Adipocyte (in vitro differentiated cells): Measurements from ENCODE around the gene NETO2.
"Not testable (repeated sequence)": the region's sequence is repeated elsewhere in the genome, so short reads cannot be mapped to it uniquely, and the experiment has no call there.

Source experiments
- DNase-seq: peaks from one replicate; pipeline ENCODE4 v3.0.0-alpha.2; 2015; ENCODE audit warnings: low read depth
- H3K27me3 ChIP-seq: replicated peaks from 2 replicates; pipeline ENCODE4 v1.7.0; 2013; ENCODE audit warnings: mild to moderate bottlenecking, low read length, moderate library complexity; ENCODE audit not compliant: control insufficient read depth, insufficient read depth
- H3K36me3 ChIP-seq: 2 replicates; pipeline ENCODE4 v1.7.0; 2013; ENCODE audit warnings: low read length, mild to moderate bottlenecking, moderate library complexity; ENCODE audit not compliant: control insufficient read depth, insufficient read depth, severe bottlenecking
- H3K4me1 ChIP-seq: 2 replicates; pipeline ENCODE4 v1.7.0; 2013; ENCODE audit warnings: mild to moderate bottlenecking, low read length, moderate library complexity; ENCODE audit not compliant: control insufficient read depth, insufficient read depth
- H3K4me3 ChIP-seq: 2 replicates; pipeline ENCODE4 v1.7.0; 2013; ENCODE audit warnings: mild to moderate bottlenecking, low read length, moderate library complexity
- H3K9ac ChIP-seq: 2 replicates; pipeline ENCODE4 v1.7.0; 2013; ENCODE audit warnings: mild to moderate bottlenecking, low read length, moderate library complexity
- H3K9me3 ChIP-seq: 2 replicates; pipeline ENCODE4 v1.7.0; 2013; ENCODE audit warnings: mild to moderate bottlenecking, low read length, moderate library complexity; ENCODE audit not compliant: control insufficient read depth

NETO2 gene

DNA sequence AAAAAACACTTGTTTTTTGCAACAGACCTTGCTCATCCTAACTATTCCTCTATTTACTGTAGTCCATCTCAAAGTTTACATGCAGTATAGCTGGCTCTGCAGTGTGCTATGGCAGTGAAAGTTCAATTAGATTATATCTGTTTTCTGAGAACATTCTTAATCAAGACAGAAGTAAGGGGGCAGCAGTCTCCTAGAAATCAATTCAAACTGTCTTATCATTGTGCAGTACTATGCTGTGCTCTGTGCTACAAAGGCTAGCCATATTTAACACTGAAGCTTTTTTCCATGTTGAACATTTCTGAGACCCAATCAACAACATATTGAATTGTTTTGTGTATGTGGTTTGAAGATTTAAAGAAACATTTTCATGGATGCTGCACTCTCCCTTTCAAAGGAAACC lies 11.4 kb downstream of the NETO2 start:
- no peak overlapping the region for H3K4me3 ChIP-seq
- no peak overlapping the region for H3K9ac ChIP-seq
- H3K9me3 ChIP-seq = no peaks in the 10 kb centered on the region
- H3K4me1 ChIP-seq = no peaks in the 10 kb centered on the region
- no peaks in the 10 kb centered on the region for H3K27me3 ChIP-seq
- H3K36me3 ChIP-seq = no peaks in the 10 kb centered on the region
- DNase-seq = no peak

DNA sequence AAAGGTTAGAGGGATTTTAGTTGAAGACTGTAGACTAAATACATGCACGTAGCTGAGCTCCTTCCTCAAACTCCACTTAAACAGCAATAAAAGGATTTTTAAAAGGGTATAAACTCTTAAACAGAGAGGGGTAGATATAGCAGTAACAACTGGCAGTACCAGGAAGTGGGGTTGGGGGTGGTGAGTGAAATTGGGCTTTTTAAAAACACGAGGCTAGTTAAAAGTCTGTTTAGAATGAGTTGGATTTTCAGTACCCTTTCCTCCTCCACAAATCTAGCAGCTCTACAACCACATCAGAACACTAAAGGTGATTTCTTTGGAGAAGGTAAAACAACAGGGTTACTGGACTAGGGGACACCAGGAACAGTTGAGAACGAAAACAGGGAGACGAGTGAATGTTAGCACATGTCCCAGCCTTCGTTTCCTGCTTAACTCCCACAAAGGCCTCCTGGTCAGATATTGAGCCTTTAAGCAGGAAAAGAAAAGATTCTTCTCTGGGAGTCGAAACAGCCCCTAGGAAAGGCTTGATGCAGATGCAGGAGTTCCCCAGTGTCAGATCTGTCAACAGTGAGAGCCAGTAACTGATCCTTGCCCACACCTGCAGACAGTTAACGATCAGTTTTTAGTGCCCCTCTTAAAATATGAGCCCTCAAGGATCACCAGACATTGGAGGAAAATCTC lies 13.8 kb downstream of the NETO2 start:
- no peak for DNase-seq
- Histone ChIP-seq H3K4me1 (no peaks in the 10 kb centered on the region), H3K4me3 (no peak overlapping the region), H3K9me3 (no peaks in the 10 kb centered on the region), H3K9ac (no peak overlapping the region), H3K36me3 (no peaks in the 10 kb centered on the region), H3K27me3 (no peaks in the 10 kb centered on the region)

DNA sequence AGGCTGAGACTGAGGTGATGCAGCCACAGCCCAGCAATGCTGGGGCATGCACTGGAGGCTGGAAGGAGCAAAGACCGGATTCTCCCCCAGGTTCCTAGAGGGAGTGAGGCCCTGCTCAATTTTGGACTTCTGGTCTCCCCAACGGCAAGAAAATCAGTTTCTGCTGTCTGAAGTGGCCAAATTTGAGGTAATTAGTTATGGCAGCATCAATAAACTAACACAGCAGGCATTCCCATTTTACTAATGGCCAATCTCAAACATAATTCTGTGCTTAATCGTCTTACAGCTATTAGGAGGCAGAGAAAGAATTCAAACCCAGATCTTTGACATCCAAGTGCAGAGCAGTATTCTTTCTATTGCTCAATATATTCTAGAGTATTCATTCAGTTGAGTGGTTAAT lies 16.2 kb downstream of the NETO2 start:
- no peak for DNase-seq
- no peaks in the 10 kb centered on the region for H3K27me3 ChIP-seq
- H3K4me1 ChIP-seq = no peaks in the 10 kb centered on the region
- H3K4me3 ChIP-seq = no peak overlapping the region
- no peak overlapping the region for H3K9ac ChIP-seq
- no peaks in the 10 kb centered on the region for H3K9me3 ChIP-seq
- no peaks in the 10 kb centered on the region for H3K36me3 ChIP-seq

DNA sequence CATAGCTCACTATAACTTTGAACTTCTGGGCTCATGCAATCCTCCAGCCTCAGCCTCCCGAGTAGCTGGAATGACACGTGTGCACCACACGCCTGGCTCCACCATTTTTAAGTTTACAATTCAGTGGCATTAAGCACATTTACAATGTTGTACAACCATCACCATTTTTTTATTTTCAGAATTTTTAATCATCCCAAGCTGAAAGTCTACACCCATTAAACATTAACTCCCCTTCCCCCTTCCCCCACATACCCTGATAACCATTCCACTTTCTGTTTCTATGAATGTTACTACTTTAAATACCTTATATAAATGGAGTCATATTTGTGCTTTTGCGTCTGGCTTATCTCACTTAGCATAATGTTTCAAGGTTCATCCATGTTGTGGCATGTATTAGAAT lies 18.0 kb downstream of the NETO2 start:
- no peaks in the 10 kb centered on the region for H3K27me3 ChIP-seq
- DNase-seq = no peak
- H3K9me3 ChIP-seq = no peaks in the 10 kb centered on the region
- no peak overlapping the region for H3K9ac ChIP-seq
- no peaks in the 10 kb centered on the region for H3K4me1 ChIP-seq
- H3K4me3 ChIP-seq = no peak overlapping the region
- H3K36me3 ChIP-seq = no peaks in the 10 kb centered on the region

DNA sequence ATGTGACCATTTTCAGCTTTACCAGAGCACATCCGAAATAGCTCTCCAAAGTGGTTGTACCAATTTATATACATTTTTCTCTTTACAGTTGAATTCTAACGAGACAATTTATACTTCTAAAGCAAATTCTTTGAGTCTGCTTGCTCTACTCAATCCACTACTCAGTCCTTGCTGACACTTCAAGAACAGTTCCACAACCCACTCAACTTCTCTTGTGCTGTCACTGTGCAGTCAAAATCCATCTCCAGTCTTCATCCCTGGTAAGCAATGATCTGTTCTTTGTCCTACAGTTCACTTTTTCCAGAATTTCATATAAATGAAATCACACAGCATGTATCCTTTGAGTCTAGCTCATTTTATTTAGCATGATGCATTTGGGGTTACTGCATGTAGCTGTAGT lies 30.6 kb downstream of the NETO2 start:
- DNase-seq = no peak
- Histone ChIP-seq H3K4me3 (no peak overlapping the region), H3K9ac (no peak overlapping the region), H3K27me3 (no peaks in the 10 kb centered on the region), H3K4me1 (no peaks in the 10 kb centered on the region), H3K36me3 (no peaks in the 10 kb centered on the region), H3K9me3 (no peaks in the 10 kb centered on the region)

DNA sequence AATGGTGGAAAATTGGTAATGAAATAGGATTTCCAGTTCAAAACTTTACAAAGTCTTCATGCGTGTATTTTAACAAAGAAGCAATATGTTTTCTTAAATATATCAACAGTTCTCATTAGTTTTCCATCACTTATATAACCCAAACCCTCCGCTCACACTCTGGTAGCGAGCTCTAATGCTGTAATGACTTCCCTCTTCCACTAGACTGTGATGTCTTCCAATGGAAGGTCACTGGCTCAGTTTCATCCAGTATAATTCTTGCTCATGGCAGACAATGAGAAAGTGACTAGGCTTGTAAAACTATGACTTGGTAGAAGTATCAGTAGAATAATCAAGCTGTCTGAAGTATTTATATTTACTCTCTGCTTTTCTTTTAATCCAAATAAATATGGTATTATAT lies 32.8 kb downstream of the NETO2 start:
- H3K36me3 ChIP-seq = no peaks in the 10 kb centered on the region
- DNase-seq = no peak

DNA sequence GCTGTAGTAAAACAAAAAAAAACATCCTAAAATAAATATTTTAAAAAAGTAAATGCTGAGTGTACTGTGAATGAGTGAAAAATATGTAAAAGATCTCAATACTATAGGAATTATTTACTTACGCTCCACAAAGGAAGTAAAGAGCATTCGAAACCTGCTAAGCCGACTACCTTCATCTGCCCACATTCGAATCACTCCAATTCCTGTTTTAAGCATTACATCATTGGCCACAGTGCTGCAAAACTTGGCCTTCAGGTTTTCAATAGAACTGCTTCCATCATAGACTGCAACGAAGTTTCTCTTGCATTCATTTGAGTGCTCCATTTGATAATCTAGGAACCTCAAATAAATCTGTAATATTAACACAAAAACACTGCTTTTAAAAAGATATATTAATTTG lies 34.4 kb downstream of the NETO2 start:
- Histone ChIP-seq H3K4me3 (no peak overlapping the region), H3K9me3 (no peaks in the 10 kb centered on the region), H3K36me3 (no peaks in the 10 kb centered on the region), H3K27me3 (no peaks in the 10 kb centered on the region), H3K9ac (no peak overlapping the region), H3K4me1 (no peaks in the 10 kb centered on the region)
- no peak for DNase-seq

More for the DNA sequence above, 32.8 kb downstream of the NETO2 start:
- Histone ChIP-seq H3K4me1 (no peaks in the 10 kb centered on the region), H3K4me3 (no peak overlapping the region), H3K9me3 (no peaks in the 10 kb centered on the region), H3K27me3 (no peaks in the 10 kb centered on the region), H3K9ac (no peak overlapping the region)

DNA sequence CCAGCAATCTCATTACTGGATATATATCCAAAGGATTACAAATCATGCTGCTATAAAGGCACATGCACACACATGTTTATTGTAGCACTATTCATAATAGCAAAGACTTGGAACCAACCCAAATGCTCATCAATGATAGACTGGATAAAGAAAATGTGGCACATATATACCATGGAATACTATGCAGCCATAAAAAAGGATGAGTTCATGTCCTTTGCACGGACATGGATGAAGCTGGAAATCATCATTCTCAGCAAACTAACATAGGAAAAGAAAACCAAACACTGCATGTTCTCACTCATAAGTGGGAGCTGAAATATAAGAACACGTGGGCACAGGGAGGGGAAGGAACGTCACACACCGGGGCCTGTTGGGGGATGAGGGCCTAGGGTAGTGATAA lies 40.8 kb downstream of the NETO2 start:
- not testable (repeated sequence) for H3K9ac ChIP-seq, H3K4me3 ChIP-seq, H3K4me1 ChIP-seq, H3K36me3 ChIP-seq, H3K27me3 ChIP-seq, H3K9me3 ChIP-seq, DNase-seq

DNA sequence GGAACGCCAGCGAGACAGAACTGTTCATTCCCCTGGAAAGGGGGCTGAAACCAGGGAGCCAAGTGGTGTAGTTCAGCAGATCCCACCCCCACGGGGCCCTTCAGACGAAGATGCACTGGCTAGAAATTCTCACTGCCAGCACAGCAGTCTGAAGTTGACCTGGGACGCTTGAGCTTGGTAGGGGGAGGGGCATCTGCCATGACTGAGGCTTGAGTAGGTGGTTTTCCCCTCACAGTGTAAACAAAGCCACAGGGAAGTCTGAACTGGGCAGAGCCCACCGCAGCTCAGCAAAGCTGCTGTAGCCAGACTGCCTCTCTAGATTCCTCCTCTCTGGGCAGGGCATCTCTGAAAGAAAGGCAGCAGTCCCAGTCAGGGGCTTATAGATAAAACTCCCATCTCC lies 46.6 kb downstream of the NETO2 start:
- not testable (repeated sequence) for H3K9ac ChIP-seq, H3K9me3 ChIP-seq, H3K36me3 ChIP-seq, H3K27me3 ChIP-seq, H3K4me1 ChIP-seq, H3K4me3 ChIP-seq, DNase-seq

DNA sequence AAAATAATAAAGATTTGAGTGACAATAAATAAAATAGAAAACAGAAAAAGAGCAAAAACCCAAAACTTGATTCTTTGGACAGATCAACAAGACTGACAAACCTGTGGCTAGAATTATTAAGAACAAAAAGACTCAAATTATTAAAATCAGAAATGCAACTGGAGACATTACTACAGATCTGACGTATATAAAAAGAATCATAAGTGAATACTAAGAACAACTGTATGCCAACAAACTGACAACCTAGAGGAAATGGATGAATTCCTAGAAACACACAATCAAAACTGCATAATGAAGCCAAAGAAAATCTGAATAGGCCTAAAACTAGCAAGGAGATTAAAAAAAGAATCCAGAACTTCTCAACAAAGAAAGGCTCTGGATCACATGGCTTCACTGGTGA lies 47.4 kb downstream of the NETO2 start:
- H3K9ac ChIP-seq = no peak overlapping the region
- no peaks in the 10 kb centered on the region for H3K27me3 ChIP-seq
- DNase-seq = no peak
- H3K9me3 ChIP-seq = no peaks in the 10 kb centered on the region
- no peaks in the 10 kb centered on the region for H3K4me1 ChIP-seq
- H3K4me3 ChIP-seq = no peak overlapping the region
- no peaks in the 10 kb centered on the region for H3K36me3 ChIP-seq

DNA sequence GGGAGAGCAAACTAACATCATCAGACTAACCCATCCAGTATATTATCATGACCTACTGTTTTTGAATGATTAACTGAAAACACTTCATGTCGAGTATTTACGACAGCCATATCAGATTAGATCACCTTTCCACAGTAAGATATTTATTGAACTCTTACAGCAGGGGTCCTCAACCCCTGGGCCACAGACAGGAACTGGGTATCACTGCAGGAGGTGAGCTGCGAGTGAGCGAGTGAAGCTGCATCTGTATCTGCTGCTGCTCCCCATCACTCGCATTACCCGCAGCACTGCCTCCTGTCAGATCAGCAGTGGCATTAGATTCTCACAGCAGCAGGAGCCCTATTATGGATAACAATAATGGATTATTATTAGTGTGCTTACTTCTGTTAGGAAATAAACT lies 59.5 kb downstream of the NETO2 start:
- H3K27me3 ChIP-seq = no peaks in the 10 kb centered on the region
- H3K9me3 ChIP-seq = no peaks in the 10 kb centered on the region
- H3K4me1 ChIP-seq = no peaks in the 10 kb centered on the region
- DNase-seq = no peak
- H3K36me3 ChIP-seq = no peaks in the 10 kb centered on the region
- no peak overlapping the region for H3K4me3 ChIP-seq
- no peak overlapping the region for H3K9ac ChIP-seq

DNA sequence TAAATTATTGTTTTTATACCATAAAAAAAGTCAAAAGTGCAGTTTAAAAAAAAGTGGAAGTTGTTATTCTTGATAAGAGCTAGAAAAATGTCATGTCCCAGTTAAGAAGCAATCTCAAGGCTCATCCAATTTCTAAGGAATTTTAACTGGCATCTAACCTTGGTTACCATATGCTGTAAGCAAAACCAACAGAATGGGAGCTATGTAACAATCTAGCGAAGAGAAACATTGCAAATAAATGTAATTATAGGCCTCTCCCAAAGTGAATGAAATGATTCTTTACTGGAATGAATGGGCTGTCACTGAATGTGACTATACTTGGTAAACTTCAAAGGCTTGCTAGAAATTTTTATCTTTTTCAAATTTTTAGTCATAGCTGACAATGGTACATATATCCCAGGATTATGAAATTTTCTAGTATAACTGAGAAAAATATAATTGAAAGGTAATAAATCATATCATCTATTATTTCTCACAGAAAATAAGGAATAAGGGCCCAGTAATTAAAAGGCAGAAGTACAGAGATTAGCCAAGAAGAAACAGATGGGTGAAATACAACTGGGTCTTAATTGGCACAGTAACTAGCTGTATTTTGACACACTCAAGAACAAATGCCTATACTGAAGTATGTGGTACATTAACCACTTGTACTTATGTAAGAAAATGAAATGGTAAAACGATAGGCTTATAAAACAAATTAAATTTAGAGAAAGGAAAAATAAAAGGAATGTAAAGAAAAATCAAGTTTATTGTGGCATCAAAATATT lies 61.5 kb downstream of the NETO2 start:
- no peaks in the 10 kb centered on the region for H3K27me3 ChIP-seq
- no peak overlapping the region for H3K9ac ChIP-seq
- H3K4me3 ChIP-seq = no peak overlapping the region
- H3K4me1 ChIP-seq = no peaks in the 10 kb centered on the region
- DNase-seq = no peak
- no peaks in the 10 kb centered on the region for H3K36me3 ChIP-seq
- no peaks in the 10 kb centered on the region for H3K9me3 ChIP-seq
